SK-N-SH treated with all-trans-retinoic acid at 6 μM for 48 hours (cell line): ENCODE measurements around the gene KMO.

Source experiments
- ARNTL ChIP-seq: fragments of 450-650 bp; formaldehyde crosslinking; IDR thresholded peaks from 2 replicates; pipeline ENCODE4 v1.5.0; 2020; ENCODE audit warnings: low read depth, mild to moderate bottlenecking, moderate library complexity, borderline replicate concordance
- BACH2 ChIP-seq: fragments of 250-450 bp; sonication (Bioruptor Pico); IDR thresholded peaks from 2 replicates; pipeline ENCODE4 v1.9.0; 2021; ENCODE audit warnings: mild to moderate bottlenecking, borderline replicate concordance
- CSDC2 ChIP-seq: fragments of 250-450 bp; sonication (Bioruptor Pico); IDR thresholded peaks from 2 replicates; pipeline ENCODE4 v1.5.0; 2020; ENCODE audit warnings: mild to moderate bottlenecking, moderate library complexity

GRCh38 chr1:241550318-241550717, 18.1 kb downstream of the KMO start:
- TF ChIP-seq CSDC2 (CRISPR knock-in tag) (no peak), ARNTL (no peak), BACH2 (no peak)
